Chondrocyte (in vitro differentiated cells): Measurements from ENCODE around the gene COX6A2. TPM values are rescaled to one million over a fixed set of nuclear protein-coding genes. Genes with fewer than 3 reads are reported as not detected.

Experiments used
- DNase-seq: peaks from one replicate; pipeline ENCODE4 v3.0.0; 2021; ENCODE audit warnings: mixed read lengths, low spot score
- H3K27ac Mint-ChIP-seq: one replicate; pipeline ENCODE4 v1.8.0; 2021; ENCODE audit warnings: mild to moderate bottlenecking, moderate library complexity, mixed read lengths; ENCODE audit not compliant: unreplicated experiment
- H3K27me3 Mint-ChIP-seq: 2 replicates; pipeline ENCODE4 v1.8.0; 2021; ENCODE audit warnings: low read depth, mixed read lengths
- H3K36me3 Mint-ChIP-seq: 2 replicates; pipeline ENCODE4 v1.8.0; 2021; ENCODE audit warnings: low read depth, mixed read lengths
- H3K4me1 Mint-ChIP-seq: 2 replicates; pipeline ENCODE4 v1.8.0; 2021; ENCODE audit warnings: low read depth, mild to moderate bottlenecking, mixed read lengths
- H3K4me3 Mint-ChIP-seq: one replicate; pipeline ENCODE4 v1.8.0; 2021; ENCODE audit warnings: mild to moderate bottlenecking, moderate library complexity, mixed read lengths; ENCODE audit not compliant: unreplicated experiment
- H3K9me3 Mint-ChIP-seq: 2 replicates; pipeline ENCODE4 v1.8.0; 2021; ENCODE audit warnings: low read depth, mixed read lengths
- total RNA-seq: library from RNA; stranded (reverse); gene quantifications from 3 replicates; pipeline ENCODE4 v1.2.1, GENCODE V29; 2021
- TF ChIP-seq, protein P1 (sequence below): fragments of 200-600 bp; sonication (generic); IDR thresholded peaks from 2 replicates; pipeline ENCODE4 v1.5.0; 2021; ENCODE audit warnings: antibody characterized with exemption, mild to moderate bottlenecking, moderate library complexity

COX6A2 gene
- total RNA-seq, 1 donor from 2014 or later, result not detected

- no peak overlapping the region for H3K27ac Mint-ChIP-seq
- no peaks in the 10 kb centered on the region for H3K9me3 Mint-ChIP-seq
- no peaks in the 10 kb centered on the region for H3K4me1 Mint-ChIP-seq
- TF ChIP-seq, protein P1, sequence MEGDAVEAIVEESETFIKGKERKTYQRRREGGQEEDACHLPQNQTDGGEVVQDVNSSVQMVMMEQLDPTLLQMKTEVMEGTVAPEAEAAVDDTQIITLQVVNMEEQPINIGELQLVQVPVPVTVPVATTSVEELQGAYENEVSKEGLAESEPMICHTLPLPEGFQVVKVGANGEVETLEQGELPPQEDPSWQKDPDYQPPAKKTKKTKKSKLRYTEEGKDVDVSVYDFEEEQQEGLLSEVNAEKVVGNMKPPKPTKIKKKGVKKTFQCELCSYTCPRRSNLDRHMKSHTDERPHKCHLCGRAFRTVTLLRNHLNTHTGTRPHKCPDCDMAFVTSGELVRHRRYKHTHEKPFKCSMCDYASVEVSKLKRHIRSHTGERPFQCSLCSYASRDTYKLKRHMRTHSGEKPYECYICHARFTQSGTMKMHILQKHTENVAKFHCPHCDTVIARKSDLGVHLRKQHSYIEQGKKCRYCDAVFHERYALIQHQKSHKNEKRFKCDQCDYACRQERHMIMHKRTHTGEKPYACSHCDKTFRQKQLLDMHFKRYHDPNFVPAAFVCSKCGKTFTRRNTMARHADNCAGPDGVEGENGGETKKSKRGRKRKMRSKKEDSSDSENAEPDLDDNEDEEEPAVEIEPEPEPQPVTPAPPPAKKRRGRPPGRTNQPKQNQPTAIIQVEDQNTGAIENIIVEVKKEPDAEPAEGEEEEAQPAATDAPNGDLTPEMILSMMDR, result no peak
- H3K27me3 Mint-ChIP-seq, result peaks cover 6% of the 10 kb centered on the region
- no peak for DNase-seq
- H3K36me3 Mint-ChIP-seq, result no peaks in the 10 kb centered on the region
- H3K4me3 Mint-ChIP-seq, result no peak overlapping the region
Measured at GRCh38 chr16:31435341-31436220, 7.4 kb upstream of the COX6A2 start.

DNA sequence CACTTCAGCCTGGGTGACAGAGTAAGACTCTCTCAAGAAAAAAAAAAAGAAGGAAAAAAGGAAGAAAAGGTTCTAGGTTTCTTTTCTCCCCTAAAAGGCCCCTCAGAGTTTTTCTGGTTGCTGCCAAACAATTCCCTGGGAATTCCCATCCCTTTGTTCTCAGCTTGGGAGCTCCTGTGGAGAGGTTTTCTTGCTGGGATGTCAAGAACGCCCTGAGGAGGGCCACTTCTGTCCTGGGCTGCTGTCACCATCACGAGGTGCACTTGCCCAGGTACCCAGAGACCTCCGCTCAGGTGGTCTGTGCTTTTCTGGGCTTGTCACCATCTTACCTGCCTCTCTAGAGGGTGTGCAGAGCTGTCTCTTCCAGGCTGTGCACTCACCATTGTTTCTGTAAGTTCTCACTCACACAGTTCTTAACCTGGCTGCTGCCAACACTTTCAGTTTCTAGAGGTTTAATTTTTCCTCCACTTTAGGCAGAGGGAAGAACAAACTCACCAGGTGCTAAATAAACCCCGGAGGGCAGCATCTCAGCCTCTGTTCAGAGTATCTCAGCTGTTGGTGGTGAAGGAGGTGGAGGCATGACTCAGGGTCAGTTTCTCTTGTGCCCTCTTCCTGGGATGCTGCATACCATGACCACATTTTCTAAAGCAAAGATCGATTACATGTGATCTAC is 2.4 kb upstream of the COX6A2 start:
- Mint-ChIP-seq H3K27me3 (peaks cover 24% of the 10 kb centered on the region), H3K9me3 (no peaks in the 10 kb centered on the region), H3K36me3 (no peaks in the 10 kb centered on the region), H3K4me3 (no peak overlapping the region), H3K4me1 (no peaks in the 10 kb centered on the region), H3K27ac (no peak overlapping the region)
- TF ChIP-seq, protein P1, result no peak
- DNase-seq, result peak; percentile 19

- H3K27ac Mint-ChIP-seq, result no peak overlapping the region
- no peaks in the 10 kb centered on the region for H3K4me1 Mint-ChIP-seq
- TF ChIP-seq, protein P1, result no peak
- H3K9me3 Mint-ChIP-seq, result no peaks in the 10 kb centered on the region
- H3K27me3 Mint-ChIP-seq, result peaks cover 31% of the 10 kb centered on the region
- H3K36me3 Mint-ChIP-seq, result no peaks in the 10 kb centered on the region
- no peak overlapping the region for H3K4me3 Mint-ChIP-seq
- DNase-seq, result no peak
Measured at GRCh38 chr16:31429796-31430195, 1.6 kb upstream of the COX6A2 start.

DNA sequence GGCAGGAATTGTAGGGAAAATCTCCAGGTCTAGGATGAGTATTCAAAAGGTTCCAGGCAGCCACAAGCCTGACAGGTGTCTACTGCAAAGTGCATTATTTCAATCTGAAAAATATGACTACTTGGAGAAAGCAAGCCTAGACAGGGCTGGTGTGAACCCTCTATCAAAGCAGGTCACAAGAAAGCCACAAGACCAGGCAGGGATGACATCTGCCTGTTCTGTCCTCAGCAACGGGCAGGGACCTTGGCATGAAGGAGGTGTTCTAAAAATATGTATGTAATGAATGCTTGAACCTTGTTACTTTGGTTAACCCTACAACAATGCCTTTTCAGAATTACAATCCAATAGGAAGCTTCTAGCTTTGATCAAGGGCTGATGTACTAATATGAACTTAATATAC is 1.2 kb upstream of the COX6A2 start:
- Mint-ChIP-seq H3K4me1 (no peaks in the 10 kb centered on the region), H3K27me3 (peaks cover 34% of the 10 kb centered on the region), H3K27ac (no peak overlapping the region), H3K4me3 (no peak overlapping the region), H3K9me3 (no peaks in the 10 kb centered on the region), H3K36me3 (no peaks in the 10 kb centered on the region)
- TF ChIP-seq, protein P1, result no peak
- peak; percentile 13 for DNase-seq

DNA sequence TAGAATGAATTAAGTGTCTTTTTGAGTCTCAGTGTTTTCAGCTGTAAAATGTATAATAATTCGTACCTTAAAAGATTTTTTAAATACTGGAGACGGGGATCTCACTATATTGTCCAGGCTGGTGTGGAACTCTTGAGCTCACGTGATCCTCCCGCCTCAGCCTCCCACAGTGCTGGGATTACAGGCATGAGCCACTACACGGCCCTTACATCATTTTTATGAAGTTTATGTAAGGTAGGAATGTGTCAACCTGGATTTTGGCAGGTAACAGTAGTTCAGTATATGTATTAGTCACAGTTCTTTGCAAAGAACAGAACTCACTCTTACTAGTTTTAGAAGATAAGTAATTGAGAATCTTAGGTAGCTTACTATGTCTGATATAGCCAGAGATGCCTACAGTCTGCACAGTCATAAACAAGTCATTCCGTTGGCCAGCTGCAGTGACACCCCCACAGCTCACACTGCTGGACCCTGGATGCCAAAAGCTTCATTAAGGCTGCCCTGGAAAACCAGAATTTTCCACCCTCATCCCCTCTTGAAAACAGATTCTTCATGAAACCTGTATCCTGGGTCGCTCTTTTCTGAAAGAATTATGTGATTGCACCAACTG is 583 bp upstream of the COX6A2 start:
- no peak overlapping the region for H3K27ac Mint-ChIP-seq
- peaks cover 39% of the 10 kb centered on the region for H3K27me3 Mint-ChIP-seq
- peak; percentile 3 for DNase-seq
- TF ChIP-seq, protein P1, result no peak
- H3K36me3 Mint-ChIP-seq, result no peaks in the 10 kb centered on the region
- H3K4me1 Mint-ChIP-seq, result no peaks in the 10 kb centered on the region
- H3K9me3 Mint-ChIP-seq, result no peaks in the 10 kb centered on the region
- no peak overlapping the region for H3K4me3 Mint-ChIP-seq
